NB4 (cell line): ENCODE results near the gene SLC35F2.

Source experiments
- DNase-seq: peaks from one replicate; pipeline ENCODE4 v3.0.0; 2010; ENCODE audit warnings: low read depth
- H3K4me3 ChIP-seq: one replicate; pipeline ENCODE4 v1.5.1; 2011; ENCODE audit warnings: mild to moderate bottlenecking, low read depth, low read length, moderate library complexity
- CTCF ChIP-seq: IDR thresholded peaks from one replicate; pipeline ENCODE4 v1.5.1; 2012; ENCODE audit warnings: low read depth, low read length
- MAX ChIP-seq: IDR thresholded peaks from 2 replicates; pipeline ENCODE4 v1.6.1; 2011; ENCODE audit warnings: low read depth, low read length
- MYC ChIP-seq: IDR thresholded peaks from 2 replicates; pipeline ENCODE4 v1.6.1; 2011; ENCODE audit warnings: low read depth, low read length
- POLR2A ChIP-seq: IDR thresholded peaks from 2 replicates; pipeline ENCODE4 v1.6.1; 2011; ENCODE audit warnings: mild to moderate bottlenecking; ENCODE audit not compliant: insufficient read length; ENCODE audit errors: extremely low read depth

Gene SLC35F2

GRCh38 chr11:107818491-107818890 is 40.1 kb downstream of the SLC35F2 start:
- H3K4me3 ChIP-seq = no peak overlapping the region
- no peak for DNase-seq
- TF ChIP-seq CTCF (no peak), MAX (no peak), POLR2A (no peak), MYC (no peak)

- no peak for DNase-seq
- no peak overlapping the region for H3K4me3 ChIP-seq
- TF ChIP-seq MYC = no peak
- TF ChIP-seq MAX = no peak
- no peak for TF ChIP-seq POLR2A
- TF ChIP-seq CTCF = no peak
Measured at GRCh38 chr11:107816028-107816427, 42.6 kb downstream of the SLC35F2 start.

GRCh38 chr11:107810875-107811274 is 47.7 kb downstream of the SLC35F2 start:
- no peak for TF ChIP-seq CTCF
- TF ChIP-seq MYC = no peak
- no peak for TF ChIP-seq POLR2A
- no peak for TF ChIP-seq MAX
- DNase-seq = no peak
- H3K4me3 ChIP-seq = no peak overlapping the region

GRCh38 chr11:107808521-107808920 is 50.1 kb downstream of the SLC35F2 start:
- no peak for DNase-seq
- TF ChIP-seq MAX (no peak), CTCF (no peak), POLR2A (no peak), MYC (no peak)

GRCh38 chr11:107804971-107805370 is 53.6 kb downstream of the SLC35F2 start:
- no peak for DNase-seq
- no peak for TF ChIP-seq CTCF
- TF ChIP-seq MAX = peak; percentile 26; the same call in 1 of the 2 replicates
- no peak overlapping the region for H3K4me3 ChIP-seq

More at GRCh38 chr11:107808521-107808920, 50.1 kb downstream of the SLC35F2 start:
- no peak overlapping the region for H3K4me3 ChIP-seq

GRCh38 chr11:107804211-107804610 is 54.4 kb downstream of the SLC35F2 start:
- TF ChIP-seq MYC (no peak), CTCF (no peak), POLR2A (no peak), MAX (no peak)
- DNase-seq = no peak
- no peak overlapping the region for H3K4me3 ChIP-seq
